CD4-positive, alpha-beta T cell treated with Interleukin-15 for 1 hour (primary cell): Measurements from ENCODE around the gene RPS5.
"Not testable (repeated sequence)": the region's sequence is repeated elsewhere in the genome, so short reads cannot be mapped to it uniquely, and the experiment has no call there.

Source experiments
- DNase-seq: peaks from one replicate; pipeline ENCODE4 v3.0.0-alpha.2; 2020

Gene RPS5

GRCh38 chr19:58407658-58408151 is 20.6 kb downstream of the RPS5 start:
- no peak for DNase-seq

GRCh38 chr19:58408152-58409009 is 21.3 kb downstream of the RPS5 start, which contains the start of gene ZNF584:
TSS of gene ZNF584 (plus strand) at chr19:58408649. CDS start at chr19:58409148, 499 bp downstream.
- DNase-seq, result peak; percentile 92

GRCh38 chr19:58409010-58409790 is 22.1 kb downstream of the RPS5 start:
- no peak for DNase-seq

GRCh38 chr19:58416604-58417003 is 29.5 kb downstream of the RPS5 start:
- no peak for DNase-seq

DNA sequence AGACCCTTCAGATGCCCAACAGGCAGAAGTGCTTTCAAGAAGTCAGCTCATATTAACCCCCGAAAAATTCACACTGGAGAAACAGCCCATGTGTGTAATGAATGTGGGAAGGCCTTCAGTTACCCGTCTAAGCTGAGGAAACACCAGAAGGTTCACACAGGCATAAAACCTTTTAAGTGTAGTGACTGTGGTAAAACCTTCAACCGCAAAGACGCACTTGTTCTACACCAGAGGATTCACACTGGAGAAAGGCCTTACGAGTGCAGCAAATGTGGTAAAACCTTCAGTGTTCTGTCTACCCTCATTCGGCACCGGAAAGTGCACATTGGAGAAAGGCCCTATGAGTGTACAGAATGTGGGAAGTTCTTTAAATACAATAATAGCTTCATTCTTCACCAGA is 30.0 kb downstream of the RPS5 start:
- no peak for DNase-seq

- no peak for DNase-seq
Observed at GRCh38 chr19:58428617-58429016, 41.5 kb downstream of the RPS5 start.

DNA sequence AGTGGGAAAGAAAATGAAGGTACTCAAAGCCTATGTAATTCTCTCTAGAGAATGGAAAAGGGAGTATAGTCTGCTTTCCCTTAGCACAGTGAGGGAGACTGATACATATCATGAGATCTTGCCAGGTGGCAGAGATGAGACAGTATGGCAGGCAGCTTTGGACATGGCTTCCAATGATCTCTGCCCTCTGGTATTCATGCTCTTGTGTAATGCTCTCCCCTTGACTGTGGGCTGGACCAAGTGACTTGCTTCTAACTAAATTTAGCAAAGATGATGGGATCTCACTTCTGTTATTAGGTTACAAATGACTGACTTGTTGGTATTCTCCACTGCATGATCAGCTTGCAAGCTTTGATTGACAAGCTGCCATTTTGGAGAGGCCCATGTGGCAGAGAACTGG is 42.7 kb downstream of the RPS5 start:
- DNase-seq, result no peak

GRCh38 chr19:58434217-58434616 is 47.1 kb downstream of the RPS5 start:
- DNase-seq, result no peak

DNA sequence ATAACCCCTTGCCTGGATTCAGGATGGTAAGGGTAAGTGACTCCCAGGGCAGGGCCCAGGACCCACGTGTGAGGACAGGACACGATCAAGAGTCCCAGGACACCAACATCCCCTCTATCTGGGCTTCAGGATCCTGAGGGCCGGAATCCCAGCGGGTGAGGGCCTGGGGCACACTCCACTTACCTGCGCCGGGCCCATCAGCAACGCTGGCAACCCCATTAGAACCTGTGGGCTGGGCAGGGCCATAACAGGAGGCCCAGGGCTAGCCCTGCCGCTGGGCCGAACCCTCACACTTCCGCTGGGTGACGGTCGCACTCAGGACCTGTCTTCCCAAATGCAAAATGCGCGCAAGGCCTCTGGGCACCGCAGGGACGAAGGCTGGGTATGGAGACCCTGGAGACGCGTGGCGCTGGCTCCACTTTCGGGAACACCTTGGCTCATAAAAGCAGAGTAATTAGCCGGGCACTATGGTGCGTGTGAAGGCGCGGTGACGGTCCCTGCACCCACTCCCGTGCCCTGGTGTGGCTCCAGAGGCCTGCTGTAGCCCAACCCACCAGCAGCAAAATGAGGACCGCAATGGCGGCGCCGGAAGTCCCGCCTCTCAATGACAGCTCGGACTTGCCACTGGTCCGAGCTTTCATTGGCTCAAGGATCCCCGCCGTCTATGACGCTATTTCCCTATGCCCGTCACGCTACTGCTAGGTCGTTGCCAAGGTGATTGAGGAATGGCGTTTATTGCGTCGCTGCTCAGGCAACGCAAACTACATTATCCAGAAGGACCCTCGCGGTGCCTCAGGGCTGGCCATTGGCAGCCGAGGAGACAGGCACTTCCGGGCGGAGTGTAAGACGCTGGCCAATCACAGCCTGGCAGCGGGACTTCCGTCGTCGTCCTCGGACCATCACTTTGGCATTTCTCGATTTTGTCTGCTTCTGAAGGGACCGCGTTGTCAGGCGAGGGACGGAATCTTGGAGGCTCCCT is 52.8 kb downstream of the RPS5 start, which contains the start of gene ZNF132:
TSS of gene ZNF132 (minus strand) at position 578 of the 979 bp plus-strand sequence. CDS start at position 246, 332 bp downstream.
- DNase-seq, result peak; percentile 99

DNA sequence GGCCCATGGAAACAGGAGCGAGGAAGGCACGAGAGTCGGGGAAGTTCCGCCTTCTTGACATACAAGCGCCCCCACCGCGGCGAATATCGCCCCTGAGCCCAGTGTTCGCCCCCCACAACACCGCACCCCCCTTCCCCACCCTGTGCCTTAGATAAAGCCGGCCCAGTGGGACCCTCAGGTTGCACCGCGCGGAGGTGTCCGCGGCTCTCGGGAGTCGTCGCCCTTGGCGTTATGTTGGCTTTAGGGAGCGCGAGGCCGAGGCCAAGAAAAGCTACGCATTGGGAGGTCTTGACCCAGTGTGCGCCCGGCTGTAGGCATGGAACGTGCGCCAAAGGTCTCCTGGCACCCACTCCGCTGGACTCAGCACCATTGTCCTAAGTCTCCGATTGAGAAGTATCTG is 53.5 kb downstream of the RPS5 start:
- DNase-seq, result no peak

DNA sequence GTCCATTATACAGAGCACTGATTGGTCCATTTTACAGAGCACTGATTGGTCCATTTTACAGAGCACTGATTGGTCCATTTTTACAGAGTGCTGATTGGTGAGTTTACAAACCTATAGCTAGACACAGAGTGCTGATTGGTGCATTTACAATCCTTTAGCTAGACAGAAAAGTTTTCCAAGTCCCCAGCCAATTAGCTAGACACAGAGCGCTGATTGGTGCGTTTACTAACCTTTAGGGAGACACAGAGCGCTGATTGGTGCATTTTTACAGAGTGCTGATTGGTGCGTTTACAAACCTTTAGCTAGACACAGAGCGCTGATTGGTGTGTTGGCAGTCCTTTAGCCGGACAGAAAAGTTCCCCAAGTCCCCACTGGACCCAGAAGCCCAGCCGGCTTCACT is 55.9 kb downstream of the RPS5 start:
- not testable (repeated sequence) for DNase-seq
